Hepatocyte (in vitro differentiated cells): ENCODE measurements around the gene ENTHD1. TPM values are rescaled to one million over a fixed set of nuclear protein-coding genes. Genes with fewer than 3 reads are reported as not detected.
"Not testable (repeated sequence)": the region's sequence is repeated elsewhere in the genome, so short reads cannot be mapped to it uniquely, and the experiment has no call there.

Experiments used
- DNase-seq: peaks from one replicate; pipeline ENCODE4 v3.0.0-alpha.2; 2016; ENCODE audit warnings: low spot score
- H2AFZ ChIP-seq: fragments of 200-600 bp; sonication (generic); 2 replicates; pipeline ENCODE4 v1.6.0; 2016; ENCODE audit warnings: antibody characterized with exemption, mild to moderate bottlenecking
- H3K27ac ChIP-seq: fragments of 200-600 bp; sonication (generic); 2 replicates; pipeline ENCODE4 v1.5.1; 2016; ENCODE audit warnings: mild to moderate bottlenecking
- H3K27me3 ChIP-seq: fragments of 200-600 bp; sonication (generic); 2 replicates; pipeline ENCODE4 v1.6.1; 2016
- H3K36me3 ChIP-seq: fragments of 200-600 bp; sonication (generic); replicated peaks from 2 replicates; pipeline ENCODE4 v1.5.1; 2016; ENCODE audit warnings: low read depth; ENCODE audit not compliant: insufficient read depth
- H3K4me1 ChIP-seq: fragments of 200-600 bp; sonication (generic); 2 replicates; pipeline ENCODE4 v1.5.1; 2016; ENCODE audit warnings: mild to moderate bottlenecking, moderate library complexity; ENCODE audit not compliant: insufficient read depth
- H3K4me2 ChIP-seq: fragments of 200-600 bp; sonication (generic); 2 replicates; pipeline ENCODE4 v1.6.0; 2016
- H3K4me3 ChIP-seq: fragments of 200-600 bp; sonication (generic); 2 replicates; pipeline ENCODE4 v1.5.1; 2016; ENCODE audit warnings: mild to moderate bottlenecking
- H3K79me2 ChIP-seq: fragments of 200-600 bp; sonication (generic); 2 replicates; pipeline ENCODE4 v1.6.0; 2017; ENCODE audit warnings: mild to moderate bottlenecking
- H3K9me2 ChIP-seq: fragments of 200-600 bp; sonication (generic); replicated peaks from 2 replicates; pipeline ENCODE4 v1.6.0; 2017; ENCODE audit warnings: mild to moderate bottlenecking; ENCODE audit not compliant: insufficient read depth
- H3K9me3 ChIP-seq: fragments of 200-600 bp; sonication (generic); 2 replicates; pipeline ENCODE4 v1.5.1; 2016; ENCODE audit warnings: low read depth, mild to moderate bottlenecking
- H4K20me1 ChIP-seq: fragments of 200-600 bp; sonication (generic); 2 replicates; pipeline ENCODE4 v1.6.0; 2016; ENCODE audit warnings: mild to moderate bottlenecking; ENCODE audit not compliant: insufficient read depth, poor library complexity, severe bottlenecking
- EZH2 ChIP-seq: fragments of 200-600 bp; sonication (generic); IDR thresholded peaks from 2 replicates; pipeline ENCODE4 v1.6.1; 2016; ENCODE audit warnings: antibody characterized with exemption, mild to moderate bottlenecking, borderline replicate concordance
- EZH2phosphoT487 ChIP-seq: fragments of 200-600 bp; sonication (generic); IDR thresholded peaks from one replicate; pipeline ENCODE4 v1.6.1; 2018; ENCODE audit warnings: antibody characterized with exemption, mild to moderate bottlenecking, low read depth, moderate library complexity; ENCODE audit not compliant: unreplicated experiment, severe bottlenecking
- WGBS: methylation state at CpG from one replicate; pipeline ENCODE4 v1.1.6; 2016; ENCODE audit warnings: low lambda C conversion rate; ENCODE audit errors: missing lambda C conversion rate; 5-methylcytosine and 5-hydroxymethylcytosine counted together
- polyA plus RNA-seq: library from polyadenylated mRNA; unstranded; fragments of >200 nt; fragmentation: Nextera tagmentation; extraction: Ambion mirVana; gene quantifications from 2 replicates; pipeline ENCODE4 v1.2.1, GENCODE V29; 2016
- total RNA-seq: library from RNA; depleted of rRNA; stranded (reverse); fragments of >200 nt; gene quantifications from 2 replicates; pipeline ENCODE4 v1.2.3, GENCODE V29; 2014
- TF ChIP-seq, protein P1 (sequence below): fragments of 200-600 bp; sonication (generic); IDR thresholded peaks from 2 replicates; pipeline ENCODE4 v1.5.1; 2016; ENCODE audit warnings: antibody characterized with exemption, mild to moderate bottlenecking; ENCODE audit not compliant: poor library complexity

Gene ENTHD1
- total and polyA plus RNA-seq, 2 experiments from 2014 or later, result not detected

DNA sequence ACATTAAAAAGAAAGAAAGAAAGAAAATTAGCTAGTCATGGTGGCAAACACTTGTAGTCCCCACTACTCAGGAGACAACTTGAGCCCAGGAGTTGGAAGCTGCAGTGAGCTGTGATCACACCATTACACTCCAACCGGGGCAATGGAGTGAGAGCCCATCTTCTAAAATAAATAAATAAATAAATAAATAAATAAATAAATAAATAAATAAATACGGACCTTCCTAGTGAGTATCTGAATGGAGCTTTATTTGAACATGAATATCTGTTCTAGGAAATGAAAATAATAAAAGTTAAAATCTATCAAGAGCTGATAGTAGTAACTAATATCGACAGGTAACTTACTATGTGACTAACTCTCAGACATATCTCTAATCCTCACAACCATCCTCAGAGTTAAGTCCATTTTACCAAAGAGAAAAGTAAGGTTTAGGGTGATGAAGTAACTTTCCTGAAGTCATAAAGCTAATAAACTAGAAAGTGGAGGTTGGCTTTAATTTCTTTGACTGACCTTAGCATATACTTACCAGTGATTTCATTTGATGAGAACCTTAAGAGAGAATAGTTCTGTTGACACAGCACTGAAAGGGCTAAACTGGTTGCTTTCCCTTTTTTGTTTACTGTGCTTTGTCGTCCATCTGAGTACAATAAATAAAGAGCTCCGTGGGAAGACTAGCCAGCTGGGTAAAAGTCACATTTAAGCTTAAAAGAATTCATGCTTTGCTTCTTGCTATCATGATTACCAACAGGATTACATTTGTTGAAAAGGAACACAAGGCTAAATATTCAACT lies 22.4 kb downstream of the ENTHD1 start:
- no peaks in the 10 kb centered on the region for H4K20me1 ChIP-seq
- H3K79me2 ChIP-seq, result no peaks in the 10 kb centered on the region
- no peaks in the 10 kb centered on the region for H3K4me1 ChIP-seq
- H3K27ac ChIP-seq, result no peak overlapping the region
- no peak overlapping the region for H3K4me3 ChIP-seq
- no peak for DNase-seq
- H3K27me3 ChIP-seq, result no peaks in the 10 kb centered on the region
- no peak overlapping the region for H2AFZ ChIP-seq
- H3K36me3 ChIP-seq, result no peaks in the 10 kb centered on the region
- no peak overlapping the region for H3K4me2 ChIP-seq
- no peaks in the 10 kb centered on the region for H3K9me2 ChIP-seq
- WGBS, result 63% methylated on average over 5 of the region's 5 CpGs
- H3K9me3 ChIP-seq, result no peaks in the 10 kb centered on the region
- no peak for TF ChIP-seq EZH2phosphoT487
- TF ChIP-seq EZH2, result no peak
- TF ChIP-seq, protein P1, sequence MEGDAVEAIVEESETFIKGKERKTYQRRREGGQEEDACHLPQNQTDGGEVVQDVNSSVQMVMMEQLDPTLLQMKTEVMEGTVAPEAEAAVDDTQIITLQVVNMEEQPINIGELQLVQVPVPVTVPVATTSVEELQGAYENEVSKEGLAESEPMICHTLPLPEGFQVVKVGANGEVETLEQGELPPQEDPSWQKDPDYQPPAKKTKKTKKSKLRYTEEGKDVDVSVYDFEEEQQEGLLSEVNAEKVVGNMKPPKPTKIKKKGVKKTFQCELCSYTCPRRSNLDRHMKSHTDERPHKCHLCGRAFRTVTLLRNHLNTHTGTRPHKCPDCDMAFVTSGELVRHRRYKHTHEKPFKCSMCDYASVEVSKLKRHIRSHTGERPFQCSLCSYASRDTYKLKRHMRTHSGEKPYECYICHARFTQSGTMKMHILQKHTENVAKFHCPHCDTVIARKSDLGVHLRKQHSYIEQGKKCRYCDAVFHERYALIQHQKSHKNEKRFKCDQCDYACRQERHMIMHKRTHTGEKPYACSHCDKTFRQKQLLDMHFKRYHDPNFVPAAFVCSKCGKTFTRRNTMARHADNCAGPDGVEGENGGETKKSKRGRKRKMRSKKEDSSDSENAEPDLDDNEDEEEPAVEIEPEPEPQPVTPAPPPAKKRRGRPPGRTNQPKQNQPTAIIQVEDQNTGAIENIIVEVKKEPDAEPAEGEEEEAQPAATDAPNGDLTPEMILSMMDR, result no peak

DNA sequence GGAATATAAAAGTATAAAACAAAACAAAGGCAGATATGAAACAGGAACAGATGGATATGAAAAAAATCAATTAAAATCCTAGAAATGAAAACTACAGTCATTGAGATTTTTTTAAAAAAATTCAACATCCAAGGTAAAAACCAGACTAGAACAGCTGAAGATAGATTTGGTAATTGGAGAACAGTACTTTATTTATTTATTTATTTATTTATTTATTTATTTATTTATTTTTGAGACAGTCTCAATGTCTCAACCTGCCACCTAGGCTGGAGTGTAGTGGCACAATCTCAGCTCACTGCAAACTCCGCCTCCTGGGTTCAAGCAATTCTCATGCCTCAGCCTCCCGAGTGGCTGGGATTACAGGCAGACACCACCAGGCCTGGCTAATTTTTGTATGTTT lies 23.8 kb downstream of the ENTHD1 start:
- DNase-seq, H2AFZ ChIP-seq, H3K4me1 ChIP-seq, H3K4me3 ChIP-seq, H3K9me2 ChIP-seq, H3K27ac ChIP-seq, H3K79me2 ChIP-seq, H3K27me3 ChIP-seq, H4K20me1 ChIP-seq, H3K4me2 ChIP-seq, H3K36me3 ChIP-seq, H3K9me3 ChIP-seq: not testable (repeated sequence)
- WGBS, result 89% methylated on average over 2 of the region's 2 CpGs

DNA sequence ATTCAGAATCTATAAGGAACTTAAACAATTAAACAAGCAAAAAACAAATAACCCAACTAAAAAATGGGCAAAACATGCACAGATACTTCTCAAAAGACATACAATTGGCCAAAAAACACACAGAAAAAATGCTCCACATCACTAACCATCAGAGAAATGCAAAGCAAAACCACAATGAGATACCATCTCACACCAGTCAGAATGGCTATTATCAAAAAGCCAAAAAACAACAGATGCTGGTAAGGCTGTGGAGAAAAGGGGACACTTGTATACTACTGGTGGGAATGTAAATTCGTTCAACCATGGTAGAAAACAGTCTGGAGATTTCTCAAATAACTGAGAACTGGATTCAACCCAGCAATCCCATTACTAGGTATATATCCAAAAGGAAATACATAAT lies 24.8 kb downstream of the ENTHD1 start:
- TF ChIP-seq EZH2, result no peak
- TF ChIP-seq, protein P1, result no peak
- no peak for TF ChIP-seq EZH2phosphoT487
- no peaks in the 10 kb centered on the region for H3K9me3 ChIP-seq
- no peak overlapping the region for H3K4me2 ChIP-seq
- no peak overlapping the region for H2AFZ ChIP-seq
- 71% methylated on average over 1 of the region's 1 CpG for WGBS
- no peak overlapping the region for H3K27ac ChIP-seq
- no peak overlapping the region for H3K4me3 ChIP-seq
- no peaks in the 10 kb centered on the region for H3K9me2 ChIP-seq
- no peaks in the 10 kb centered on the region for H3K4me1 ChIP-seq
- peaks cover 1% of the 10 kb centered on the region for H3K27me3 ChIP-seq
- DNase-seq, result no peak
- H3K36me3 ChIP-seq, result no peaks in the 10 kb centered on the region
- H4K20me1 ChIP-seq, result no peaks in the 10 kb centered on the region
- no peaks in the 10 kb centered on the region for H3K79me2 ChIP-seq

DNA sequence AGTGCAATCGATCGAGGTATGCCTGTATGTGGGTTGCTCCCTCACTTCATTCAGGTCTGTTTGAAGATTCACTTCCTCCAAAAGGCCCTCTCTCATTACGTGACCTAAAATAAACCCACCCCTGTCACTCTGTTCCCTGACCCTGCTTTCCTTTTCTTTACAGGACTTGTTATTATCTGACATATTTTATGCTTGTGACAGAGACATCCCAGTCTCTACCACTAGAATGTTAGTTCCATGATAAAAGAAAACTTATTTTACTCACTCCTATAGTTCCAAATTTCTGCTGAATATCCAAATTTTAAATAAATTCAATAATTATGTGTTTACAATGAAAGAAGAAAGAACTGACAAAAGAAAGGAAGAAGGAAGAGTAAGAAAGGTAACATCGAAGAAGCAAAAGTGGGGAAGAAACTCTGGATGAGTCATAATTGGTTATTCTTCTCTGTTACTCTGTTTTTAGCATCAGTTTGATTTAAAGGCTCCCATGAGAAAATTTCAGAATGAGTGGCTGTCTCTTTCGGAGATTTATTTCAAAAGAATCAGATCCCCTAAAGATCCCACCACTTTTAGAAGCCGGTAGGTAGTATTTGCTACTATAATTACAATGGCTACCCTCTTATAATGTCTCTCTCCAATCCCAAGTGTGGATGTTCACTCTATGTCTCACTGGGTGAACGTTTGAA lies 33.5 kb downstream of the ENTHD1 start:
- H3K27me3 ChIP-seq, result peaks cover 20% of the 10 kb centered on the region
- no peak overlapping the region for H2AFZ ChIP-seq
- H3K4me1 ChIP-seq, result no peaks in the 10 kb centered on the region
- H3K27ac ChIP-seq, result no peak overlapping the region
- TF ChIP-seq EZH2 (no peak), EZH2phosphoT487 (no peak)
- TF ChIP-seq, protein P1, result no peak
- WGBS, result 82% methylated on average over 7 of the region's 7 CpGs
- H3K9me3 ChIP-seq, result no peaks in the 10 kb centered on the region
- no peaks in the 10 kb centered on the region for H3K79me2 ChIP-seq
- no peaks in the 10 kb centered on the region for H3K36me3 ChIP-seq
- no peaks in the 10 kb centered on the region for H3K9me2 ChIP-seq
- H3K4me2 ChIP-seq, result no peak overlapping the region
- DNase-seq, result no peak
- no peaks in the 10 kb centered on the region for H4K20me1 ChIP-seq
- H3K4me3 ChIP-seq, result no peak overlapping the region
